ENCODE measurements around the gene CPSF7.

GRCh38 chr11:61357894-61358239 is 71.9 kb downstream of the CPSF7 start:
- no peak for TF ChIP-seq POLR2A (IDR thresholded peaks at IDR 0.05)
- TF ChIP-seq, protein P1, sequence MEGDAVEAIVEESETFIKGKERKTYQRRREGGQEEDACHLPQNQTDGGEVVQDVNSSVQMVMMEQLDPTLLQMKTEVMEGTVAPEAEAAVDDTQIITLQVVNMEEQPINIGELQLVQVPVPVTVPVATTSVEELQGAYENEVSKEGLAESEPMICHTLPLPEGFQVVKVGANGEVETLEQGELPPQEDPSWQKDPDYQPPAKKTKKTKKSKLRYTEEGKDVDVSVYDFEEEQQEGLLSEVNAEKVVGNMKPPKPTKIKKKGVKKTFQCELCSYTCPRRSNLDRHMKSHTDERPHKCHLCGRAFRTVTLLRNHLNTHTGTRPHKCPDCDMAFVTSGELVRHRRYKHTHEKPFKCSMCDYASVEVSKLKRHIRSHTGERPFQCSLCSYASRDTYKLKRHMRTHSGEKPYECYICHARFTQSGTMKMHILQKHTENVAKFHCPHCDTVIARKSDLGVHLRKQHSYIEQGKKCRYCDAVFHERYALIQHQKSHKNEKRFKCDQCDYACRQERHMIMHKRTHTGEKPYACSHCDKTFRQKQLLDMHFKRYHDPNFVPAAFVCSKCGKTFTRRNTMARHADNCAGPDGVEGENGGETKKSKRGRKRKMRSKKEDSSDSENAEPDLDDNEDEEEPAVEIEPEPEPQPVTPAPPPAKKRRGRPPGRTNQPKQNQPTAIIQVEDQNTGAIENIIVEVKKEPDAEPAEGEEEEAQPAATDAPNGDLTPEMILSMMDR (IDR thresholded peaks at IDR 0.05): no peak
